Immature natural killer cell (primary cell): ENCODE data around the gene PCSK6. TPM values are rescaled to one million over a fixed set of nuclear protein-coding genes. Genes with fewer than 3 reads are reported as not detected.
"Not testable (repeated sequence)": the region's sequence is repeated elsewhere in the genome, so short reads cannot be mapped to it uniquely, and the experiment has no call there.

Experiments used
- DNase-seq, 3 donors: peaks; one replicate each; pipeline ENCODE4 v3.0.0; 2022; ENCODE audit warnings: mixed read lengths in 1 of 3
- H3K27ac Mint-ChIP-seq, 6 donors: one replicate each; pipeline ENCODE4 v1.8.0; 2020; ENCODE audit warnings: mixed read lengths in 6 of 6, mild to moderate bottlenecking in 5 of 6, inconsistent platforms in 4 of 6, moderate library complexity in 3 of 6
- H3K27me3 Mint-ChIP-seq, 3 donors: one replicate each; pipeline ENCODE4 v1.8.0; 2020 to 2021; ENCODE audit warnings: low read depth in 3 of 3, mild to moderate bottlenecking in 3 of 3, mixed read lengths in 3 of 3, moderate library complexity in 3 of 3, inconsistent platforms in 1 of 3
- H3K36me3 Mint-ChIP-seq, 3 donors: one replicate each; pipeline ENCODE4 v1.8.0; 2020; ENCODE audit warnings: mixed read lengths in 3 of 3, inconsistent platforms in 2 of 3, mild to moderate bottlenecking in 2 of 3
- H3K4me1 Mint-ChIP-seq, 2 donors: one replicate each; pipeline ENCODE4 v1.8.0; 2020; ENCODE audit warnings: inconsistent platforms in 2 of 2, mild to moderate bottlenecking in 2 of 2, mixed read lengths in 2 of 2, moderate library complexity in 1 of 2
- H3K4me3 Mint-ChIP-seq, 5 donors: one replicate each; pipeline ENCODE4 v1.8.0; 2020; ENCODE audit warnings: mild to moderate bottlenecking in 5 of 5, mixed read lengths in 5 of 5, inconsistent platforms in 3 of 5, moderate library complexity in 3 of 5
- H3K9me3 Mint-ChIP-seq, 6 donors: one replicate each; pipeline ENCODE4 v1.8.0; 2020; ENCODE audit warnings: mild to moderate bottlenecking in 6 of 6, mixed read lengths in 6 of 6, inconsistent platforms in 4 of 6, moderate library complexity in 3 of 6
- polyA plus RNA-seq, 3 donors: library from polyadenylated mRNA; unstranded; fragments of 300-500 nt; fragmentation: Illumina TruSeq; gene quantifications; one replicate each; pipeline ENCODE4 v1.2.3, GENCODE V29; 2021

Gene PCSK6
- polyA plus RNA-seq, 3 donors from 2014 or later = 1.7 to 3.0 TPM; not detected in 1

DNA sequence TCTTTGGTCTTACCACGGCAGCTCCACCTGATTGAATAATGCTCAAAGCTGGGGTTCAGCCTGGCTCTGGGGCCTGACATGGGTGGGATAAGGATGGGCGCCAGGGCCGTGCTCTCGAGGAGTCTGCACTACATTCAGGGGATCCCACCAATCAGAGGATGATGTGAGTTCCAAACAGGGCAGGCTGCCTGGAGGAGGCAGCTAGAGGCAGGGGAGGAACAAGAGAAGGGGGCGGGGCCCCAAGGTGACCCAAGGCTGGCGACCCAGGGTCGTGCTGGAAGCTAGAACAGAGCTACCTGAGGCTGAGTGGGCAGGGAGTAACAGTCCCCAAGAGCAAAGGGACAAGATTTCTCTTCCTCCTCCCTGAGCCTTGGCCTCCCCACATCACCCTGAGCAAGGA is 56.1 kb downstream of the PCSK6 start:
- H3K4me3 Mint-ChIP-seq = no peak overlapping the region
- DNase-seq = no peak

DNA sequence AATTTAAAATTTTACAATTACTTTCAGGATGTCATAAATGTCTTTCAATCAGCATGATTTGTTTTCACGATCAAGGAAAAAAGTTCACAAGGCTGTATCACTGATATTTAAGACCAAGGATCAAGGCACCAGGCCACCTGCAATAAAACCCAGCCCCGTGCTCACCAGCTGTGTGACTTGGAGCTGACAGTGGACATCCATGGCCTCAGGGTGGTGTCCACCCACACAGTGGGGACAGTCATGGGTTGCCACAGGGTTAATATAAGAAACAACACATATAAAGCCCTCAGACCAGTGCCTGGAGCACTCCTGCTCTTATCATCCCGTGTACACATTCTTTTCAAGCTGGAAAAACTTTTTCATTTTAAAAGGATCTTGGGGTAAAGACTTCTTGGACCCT is 56.5 kb downstream of the PCSK6 start:
- no peak for DNase-seq
- H3K27ac Mint-ChIP-seq = no peak overlapping the region
- peaks cover 0 to 8% (median 7%) of the 10 kb centered on the region in 3 donors for H3K27me3 Mint-ChIP-seq
- H3K9me3 Mint-ChIP-seq = peaks cover 0 to 1% (median 0%) of the 10 kb centered on the region in 6 donors
- H3K36me3 Mint-ChIP-seq = no peaks in the 10 kb centered on the region
- no peak overlapping the region for H3K4me3 Mint-ChIP-seq
- H3K4me1 Mint-ChIP-seq = no peaks in the 10 kb centered on the region

More for the DNA sequence above, 56.1 kb downstream of the PCSK6 start:
- H3K27me3 Mint-ChIP-seq = peaks cover 0 to 8% (median 5%) of the 10 kb centered on the region in 3 donors
- no peaks in the 10 kb centered on the region for H3K36me3 Mint-ChIP-seq
- H3K9me3 Mint-ChIP-seq = peaks cover 0 to 1% (median 0%) of the 10 kb centered on the region in 6 donors
- H3K4me1 Mint-ChIP-seq = no peaks in the 10 kb centered on the region
- no peak overlapping the region for H3K27ac Mint-ChIP-seq

DNA sequence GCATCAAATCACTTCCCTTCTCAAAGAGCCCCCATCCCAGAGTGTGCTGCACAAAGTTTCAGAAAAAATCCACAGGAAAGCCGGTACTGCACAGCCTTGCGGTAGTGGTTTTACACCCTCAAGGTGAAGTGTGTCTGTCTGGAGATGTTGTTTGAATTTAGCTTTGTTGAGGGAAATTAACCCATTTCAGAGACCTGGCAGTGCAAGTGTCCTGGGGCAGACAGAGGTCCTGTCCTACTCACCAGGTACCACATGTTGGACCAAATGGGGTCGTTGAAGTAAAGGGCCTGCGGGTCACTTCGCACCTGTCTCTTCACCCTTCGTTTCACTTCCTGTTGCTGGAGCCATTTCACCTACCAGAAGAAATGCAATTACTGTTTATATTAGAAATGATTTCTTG is 57.8 kb downstream of the PCSK6 start:
- H3K36me3 Mint-ChIP-seq = no peaks in the 10 kb centered on the region
- H3K9me3 Mint-ChIP-seq = peaks cover 0 to 1% (median 0%) of the 10 kb centered on the region in 6 donors
- DNase-seq = no peak
- no peaks in the 10 kb centered on the region for H3K4me1 Mint-ChIP-seq
- no peak overlapping the region for H3K4me3 Mint-ChIP-seq
- no peak overlapping the region for H3K27ac Mint-ChIP-seq
- H3K27me3 Mint-ChIP-seq = peaks cover 0 to 10% (median 7%) of the 10 kb centered on the region in 3 donors

DNA sequence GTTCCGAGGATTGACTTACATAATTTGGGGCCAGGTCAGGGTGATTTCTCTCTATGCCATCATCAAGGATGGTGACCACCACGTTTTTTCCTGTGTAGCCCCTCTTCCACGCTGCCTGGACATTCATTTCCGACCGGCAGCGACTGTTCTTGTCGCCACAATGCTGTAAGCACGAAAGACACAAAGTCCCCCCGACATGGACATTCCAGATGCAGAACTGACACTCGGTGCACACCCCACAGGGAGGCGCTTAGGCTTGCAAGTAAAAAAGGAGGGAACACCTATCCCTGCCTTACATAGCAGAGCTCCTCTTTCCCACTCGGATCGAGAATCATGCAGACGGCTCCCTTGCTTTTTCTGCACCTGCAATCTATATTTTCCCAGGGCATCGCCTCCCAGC is 58.2 kb downstream of the PCSK6 start:
- no peaks in the 10 kb centered on the region for H3K36me3 Mint-ChIP-seq
- DNase-seq = no peak
- no peaks in the 10 kb centered on the region for H3K4me1 Mint-ChIP-seq
- peaks cover 0 to 1% (median 0%) of the 10 kb centered on the region in 6 donors for H3K9me3 Mint-ChIP-seq
- no peak overlapping the region for H3K4me3 Mint-ChIP-seq
- H3K27me3 Mint-ChIP-seq = peaks cover 0 to 10% (median 7%) of the 10 kb centered on the region in 3 donors
- no peak overlapping the region for H3K27ac Mint-ChIP-seq

DNA sequence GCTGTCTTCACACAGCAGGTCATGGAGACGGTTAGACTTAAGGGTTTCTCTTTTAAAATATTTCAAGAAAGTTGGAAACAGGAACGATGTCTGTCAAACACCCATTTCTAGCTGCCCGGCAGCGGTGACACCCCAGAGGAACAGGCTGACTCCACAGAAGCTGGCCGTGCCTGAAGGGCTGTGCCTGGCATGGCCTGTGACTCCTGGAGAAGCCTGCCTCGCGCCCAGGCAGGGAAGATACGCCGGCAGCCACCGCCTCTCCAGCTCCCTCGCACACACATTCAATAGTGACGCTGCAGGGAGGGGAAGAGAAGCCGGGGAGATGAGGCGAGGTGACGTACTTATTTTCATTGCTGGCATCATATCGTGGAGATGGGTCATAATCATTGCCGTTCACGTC is 59.9 kb downstream of the PCSK6 start:
- no peak for DNase-seq
- no peak overlapping the region for H3K27ac Mint-ChIP-seq
- peaks cover 4 to 10% (median 7%) of the 10 kb centered on the region in 3 donors for H3K27me3 Mint-ChIP-seq
- no peaks in the 10 kb centered on the region for H3K36me3 Mint-ChIP-seq
- peaks cover 0 to 1% (median 0%) of the 10 kb centered on the region in 6 donors for H3K9me3 Mint-ChIP-seq
- no peak overlapping the region for H3K4me3 Mint-ChIP-seq
- no peaks in the 10 kb centered on the region for H3K4me1 Mint-ChIP-seq

DNA sequence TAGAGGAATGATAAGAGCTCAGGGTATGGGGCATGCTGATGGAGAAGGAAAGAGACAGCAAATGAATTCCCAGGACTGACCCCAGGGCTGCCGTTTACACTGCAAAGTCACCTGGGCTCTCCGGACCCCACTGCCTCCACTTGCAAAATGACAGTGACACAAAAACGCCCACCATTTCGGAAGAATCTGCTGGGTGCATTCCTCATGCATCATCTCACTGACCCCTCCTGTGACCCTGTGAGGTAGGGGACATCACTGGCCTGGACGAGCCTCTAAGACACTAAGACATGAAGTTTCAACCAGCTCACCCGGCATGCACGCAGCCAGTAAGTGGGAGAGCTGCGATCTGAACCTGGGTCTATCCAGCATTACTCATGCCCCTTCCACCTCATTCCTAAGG is 60.3 kb downstream of the PCSK6 start:
- Mint-ChIP-seq H3K4me3 (no peak overlapping the region), H3K27ac (no peak overlapping the region), H3K36me3 (no peaks in the 10 kb centered on the region), H3K27me3 (peaks cover 4 to 11% (median 7%) of the 10 kb centered on the region in 3 donors), H3K4me1 (no peaks in the 10 kb centered on the region), H3K9me3 (peaks cover 0 to 1% (median 0%) of the 10 kb centered on the region in 6 donors)
- DNase-seq = no peak

DNA sequence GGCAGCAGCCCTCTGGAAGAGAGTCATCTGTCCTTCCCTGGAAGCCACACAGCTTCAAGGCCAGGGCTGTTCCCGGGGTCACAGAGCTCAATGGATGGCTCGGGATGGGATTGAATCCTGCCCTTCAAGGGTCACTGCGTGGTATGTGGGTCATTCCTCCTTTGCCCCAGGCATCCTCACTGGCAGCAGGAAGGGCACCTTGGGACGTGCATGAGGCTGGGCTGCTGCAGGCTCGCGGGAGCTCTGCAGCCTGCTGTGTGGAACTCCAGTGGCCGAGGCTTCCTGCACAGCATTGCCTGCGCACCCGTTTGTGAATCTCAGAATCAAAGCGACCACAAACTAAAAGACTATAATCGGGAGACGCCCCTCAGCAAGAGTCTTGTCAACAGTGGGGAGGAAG is 60.7 kb downstream of the PCSK6 start:
- peak overlapping the region in 1 of 6 donors; percentile 57 for H3K27ac Mint-ChIP-seq
- no peaks in the 10 kb centered on the region for H3K4me1 Mint-ChIP-seq
- no peak overlapping the region for H3K4me3 Mint-ChIP-seq
- no peaks in the 10 kb centered on the region for H3K36me3 Mint-ChIP-seq
- H3K9me3 Mint-ChIP-seq = peaks cover 0 to 1% (median 0%) of the 10 kb centered on the region in 6 donors
- H3K27me3 Mint-ChIP-seq = peaks cover 4 to 11% (median 7%) of the 10 kb centered on the region in 3 donors
- no peak for DNase-seq

DNA sequence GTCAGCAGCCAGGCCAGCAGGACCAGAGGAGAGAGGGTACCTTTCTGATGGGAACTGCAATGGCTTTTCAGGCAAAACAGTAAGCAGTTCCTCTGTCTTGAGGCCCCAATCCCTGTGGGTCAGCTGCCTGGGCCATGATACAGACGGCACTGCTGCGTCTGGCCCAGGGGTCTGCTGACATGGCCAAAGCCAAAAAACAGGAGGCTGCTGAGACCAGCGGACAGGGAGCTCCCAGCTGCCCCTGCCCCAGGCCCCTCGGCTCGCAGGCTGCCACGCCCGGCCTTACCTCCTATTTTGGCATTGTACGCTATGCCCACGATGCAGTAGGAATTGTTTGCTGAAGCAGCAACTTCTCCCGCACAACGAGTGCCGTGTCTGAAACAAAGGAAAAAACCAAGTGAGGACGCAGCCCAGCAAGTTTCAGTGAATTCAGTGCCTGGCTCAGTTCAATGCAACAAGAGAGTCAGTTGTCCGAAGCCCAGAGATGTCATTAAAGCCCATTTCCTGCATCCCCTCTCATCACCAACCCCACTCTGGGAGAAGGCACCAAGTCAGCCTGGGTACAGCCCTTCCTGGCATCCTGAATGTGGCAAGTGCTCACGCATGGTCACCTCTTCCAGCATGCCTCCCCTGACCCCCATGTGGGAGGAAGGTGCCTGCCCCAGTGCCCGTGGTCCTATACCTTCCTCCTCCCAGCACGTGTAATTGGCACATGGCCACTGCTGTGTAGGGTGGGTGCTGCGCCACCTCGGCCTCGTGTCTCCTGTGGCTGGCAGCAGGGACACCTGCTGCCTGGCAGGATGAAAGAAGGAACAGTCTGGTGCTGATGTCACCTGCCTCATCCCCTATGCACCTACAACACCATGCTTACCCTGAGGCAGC is 61.7 kb downstream of the PCSK6 start:
- peaks cover 4 to 13% (median 5%) of the 10 kb centered on the region in 3 donors for H3K27me3 Mint-ChIP-seq
- no peak for DNase-seq
- no peaks in the 10 kb centered on the region for H3K4me1 Mint-ChIP-seq
- H3K36me3 Mint-ChIP-seq = peaks cover 0 to 2% (median 0%) of the 10 kb centered on the region in 3 donors
- H3K9me3 Mint-ChIP-seq = peaks cover 0 to 1% (median 0%) of the 10 kb centered on the region in 6 donors
- H3K27ac Mint-ChIP-seq = peak overlapping the region in 1 of 6 donors; percentile 57
- H3K4me3 Mint-ChIP-seq = no peak overlapping the region

DNA sequence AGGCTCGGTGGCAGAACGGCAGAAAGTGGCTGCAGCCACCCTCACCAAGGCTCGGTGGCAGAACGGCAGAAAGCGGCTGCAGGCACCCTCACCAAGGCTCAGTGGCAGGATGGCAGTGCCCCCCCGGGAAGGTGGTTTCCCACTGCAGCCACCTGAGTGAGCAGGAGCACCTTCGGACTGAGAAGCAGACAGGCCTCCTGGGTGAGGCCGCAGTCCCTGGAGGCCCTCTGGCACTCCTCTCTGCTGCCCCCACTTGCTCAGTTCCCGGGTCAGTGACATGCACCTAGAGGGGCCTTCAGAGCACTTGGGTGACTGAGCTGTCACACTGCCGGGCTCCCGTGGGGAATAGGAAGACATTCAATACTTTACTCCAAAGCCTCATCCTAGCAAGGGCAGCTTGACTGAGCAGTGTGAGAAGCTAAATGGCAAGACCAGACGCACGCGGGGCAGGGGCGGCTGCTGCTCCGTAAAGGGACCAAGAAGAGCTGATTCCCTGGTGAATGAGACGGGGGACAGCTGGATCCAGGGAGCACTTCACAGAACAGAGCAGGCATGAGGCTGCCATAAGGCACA is 62.7 kb downstream of the PCSK6 start:
- Mint-ChIP-seq H3K27me3 (peaks cover 4 to 16% (median 5%) of the 10 kb centered on the region in 3 donors), H3K27ac (no peak overlapping the region)

DNA sequence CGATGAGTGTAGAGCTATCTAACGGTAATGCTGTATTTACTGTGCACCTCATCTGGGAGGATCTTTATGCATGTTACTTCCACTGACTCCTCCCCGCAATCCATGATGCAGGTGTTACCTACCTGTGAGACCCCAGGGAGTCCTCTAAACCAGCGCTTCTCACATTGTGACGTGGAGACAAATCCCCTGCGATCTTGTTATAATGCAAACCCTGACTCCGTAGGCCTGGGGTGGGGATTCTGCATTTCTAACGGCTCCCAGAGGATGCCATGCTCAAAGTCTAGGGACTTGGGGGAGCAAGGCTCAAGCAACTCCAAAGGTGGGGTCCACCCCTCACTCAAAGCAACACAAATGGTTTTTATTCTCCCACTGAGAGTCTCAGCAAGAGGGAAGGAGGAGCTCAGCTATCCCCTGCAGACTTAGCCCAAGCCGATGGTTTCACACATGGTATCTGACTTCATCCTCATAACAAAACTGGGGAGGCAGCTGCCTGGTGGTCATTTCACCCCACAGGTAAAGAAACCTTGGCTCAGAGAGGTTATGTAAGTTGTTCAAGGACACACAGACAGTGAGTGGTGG is 63.6 kb downstream of the PCSK6 start:
- no peak overlapping the region for H3K4me3 Mint-ChIP-seq

More for the DNA sequence above, 62.7 kb downstream of the PCSK6 start:
- DNase-seq = no peak
- Mint-ChIP-seq H3K9me3 (no peaks in the 10 kb centered on the region), H3K36me3 (peaks cover 0 to 4% (median 0%) of the 10 kb centered on the region in 3 donors), H3K4me1 (no peaks in the 10 kb centered on the region), H3K4me3 (no peak overlapping the region)

DNA sequence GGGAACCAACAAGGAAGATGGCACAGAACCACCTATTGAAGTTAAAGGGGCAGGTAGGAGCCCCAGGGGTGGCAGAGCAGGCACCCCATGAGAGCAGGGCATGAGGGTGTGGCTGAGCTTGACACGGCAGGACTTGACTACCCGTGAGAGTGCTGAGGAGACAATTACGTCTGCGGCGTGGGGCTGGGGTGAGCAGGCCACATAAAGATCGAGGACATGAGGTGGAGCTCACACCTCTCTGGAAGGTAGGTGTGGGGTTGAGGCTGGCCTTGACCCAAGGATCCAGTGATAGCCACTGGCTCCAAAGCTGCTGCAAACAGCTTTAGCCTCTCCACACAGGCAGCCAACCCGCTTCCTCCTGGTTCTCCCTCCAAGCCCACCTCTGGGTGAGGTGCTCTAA is 64.5 kb downstream of the PCSK6 start:
- DNase-seq = no peak
- H3K4me3 Mint-ChIP-seq = no peak overlapping the region
- H3K9me3 Mint-ChIP-seq = no peaks in the 10 kb centered on the region
- H3K27ac Mint-ChIP-seq = no peak overlapping the region
- peaks cover 0 to 4% (median 0%) of the 10 kb centered on the region in 3 donors for H3K36me3 Mint-ChIP-seq
- H3K4me1 Mint-ChIP-seq = no peaks in the 10 kb centered on the region
- peaks cover 4 to 9% (median 8%) of the 10 kb centered on the region in 3 donors for H3K27me3 Mint-ChIP-seq

More for the DNA sequence above, 63.6 kb downstream of the PCSK6 start:
- H3K27me3 Mint-ChIP-seq = peaks cover 4 to 11% (median 5%) of the 10 kb centered on the region in 3 donors
- DNase-seq = no peak
- H3K9me3 Mint-ChIP-seq = no peaks in the 10 kb centered on the region
- no peaks in the 10 kb centered on the region for H3K4me1 Mint-ChIP-seq
- H3K27ac Mint-ChIP-seq = no peak overlapping the region
- peaks cover 0 to 4% (median 0%) of the 10 kb centered on the region in 3 donors for H3K36me3 Mint-ChIP-seq

DNA sequence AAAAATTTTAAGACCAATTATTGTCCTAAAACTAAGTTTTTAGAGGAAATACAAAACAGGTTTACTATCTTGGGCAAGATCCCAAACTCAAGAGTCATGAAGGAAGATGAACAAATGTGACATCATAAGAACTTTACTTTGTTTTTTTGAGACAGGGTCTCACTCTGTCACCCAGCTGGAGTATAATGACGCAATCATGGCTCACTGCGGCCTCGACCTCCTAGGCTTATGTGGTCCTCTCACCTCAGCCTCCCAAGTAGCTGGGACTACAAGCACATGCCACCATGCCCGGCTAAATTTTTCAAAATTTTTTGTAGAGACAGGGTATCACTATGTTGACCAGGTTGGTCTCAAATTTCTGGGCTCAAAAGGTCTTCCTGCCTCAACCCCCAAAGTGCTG is 69.3 kb downstream of the PCSK6 start:
- H3K36me3 Mint-ChIP-seq = peaks cover 0 to 11% (median 0%) of the 10 kb centered on the region in 3 donors
- H3K27ac Mint-ChIP-seq = no peak overlapping the region
- no peaks in the 10 kb centered on the region for H3K4me1 Mint-ChIP-seq
- H3K4me3 Mint-ChIP-seq = no peak overlapping the region
- H3K9me3 Mint-ChIP-seq = no peaks in the 10 kb centered on the region
- peaks cover 3 to 14% (median 12%) of the 10 kb centered on the region in 3 donors for H3K27me3 Mint-ChIP-seq
- DNase-seq = no peak

DNA sequence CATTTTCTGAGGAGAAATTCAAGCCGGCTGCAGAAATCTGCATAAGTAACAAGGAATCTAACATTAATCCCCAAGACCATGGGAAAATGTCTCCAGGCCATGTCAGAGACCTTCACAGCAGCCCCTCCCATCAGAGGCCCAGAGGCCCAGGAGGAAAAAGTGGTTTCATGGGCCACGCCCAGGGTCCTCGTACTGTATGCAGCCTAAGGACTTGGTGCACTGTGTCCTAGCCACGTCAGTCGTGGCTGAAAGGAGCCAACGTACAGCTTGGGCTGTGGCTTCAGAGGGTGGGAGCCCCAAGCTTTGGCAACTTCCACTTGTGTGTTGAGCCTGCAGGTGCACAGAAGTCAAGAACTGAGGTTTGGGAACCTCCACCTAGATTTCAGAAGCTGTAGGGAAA is 73.0 kb downstream of the PCSK6 start:
- H3K9me3 Mint-ChIP-seq, H3K36me3 Mint-ChIP-seq, H3K27ac Mint-ChIP-seq, DNase-seq, H3K4me1 Mint-ChIP-seq, H3K4me3 Mint-ChIP-seq: not testable (repeated sequence)
- H3K27me3 Mint-ChIP-seq = peaks cover 3 to 12% (median 9%) of the 10 kb centered on the region in 3 donors

DNA sequence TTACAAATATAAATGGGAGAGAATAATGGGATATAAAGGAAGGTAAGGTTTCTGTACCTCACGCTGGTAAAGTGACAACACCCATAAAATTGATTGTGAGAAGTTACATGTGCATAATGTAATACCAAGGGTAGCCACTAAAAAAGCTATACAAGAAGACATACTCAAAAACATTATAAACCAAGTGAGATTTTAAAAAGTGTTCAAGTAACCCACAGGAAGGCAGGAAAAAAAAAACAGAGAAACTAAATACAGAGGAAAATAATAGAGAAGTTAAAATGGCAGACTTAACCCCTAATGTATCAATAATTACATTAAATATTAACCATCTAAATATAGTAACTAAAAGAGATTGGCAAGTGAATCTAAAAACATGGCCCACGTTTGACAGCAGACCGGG is 76.3 kb downstream of the PCSK6 start:
- no peak for DNase-seq
- Mint-ChIP-seq H3K36me3 (peaks cover 0 to 6% (median 0%) of the 10 kb centered on the region in 3 donors), H3K27ac (no peak overlapping the region), H3K27me3 (peaks cover 2 to 8% (median 6%) of the 10 kb centered on the region in 3 donors), H3K9me3 (no peaks in the 10 kb centered on the region), H3K4me3 (no peak overlapping the region), H3K4me1 (no peaks in the 10 kb centered on the region)
